Stimulated activated memory B cell treated with anti-CD40 and anti-IgM and Interleukin-4, amounts not matched to agents 10 μg/mL and 1 μg/mL and 100 μg/mL, for 72 hours (primary cell): Measurements from ENCODE around the gene CNTFR.
"Not testable (repeated sequence)": the region's sequence is repeated elsewhere in the genome, so short reads cannot be mapped to it uniquely, and the experiment has no call there.

ENCODE experiments used
- ATAC-seq: fragments of 150-1000 bp; cut with Tn5 transposase; 2 replicates; pipeline ENCODE4 v1.10.0; 2021
- H3K27ac Mint-ChIP-seq: one replicate; pipeline ENCODE4 v1.8.0; 2022; ENCODE audit warnings: mild to moderate bottlenecking, mixed read lengths
- H3K27me3 Mint-ChIP-seq: one replicate; pipeline ENCODE4 v1.8.0; 2022; ENCODE audit warnings: mixed read lengths
- H3K36me3 Mint-ChIP-seq: one replicate; pipeline ENCODE4 v1.8.0; 2022; ENCODE audit warnings: mixed read lengths
- H3K4me1 Mint-ChIP-seq: one replicate; pipeline ENCODE4 v1.8.0; 2022; ENCODE audit warnings: mixed read lengths
- H3K4me3 Mint-ChIP-seq: one replicate; pipeline ENCODE4 v1.8.0; 2022; ENCODE audit warnings: mild to moderate bottlenecking, moderate library complexity, mixed read lengths
- H3K9me3 Mint-ChIP-seq: one replicate; pipeline ENCODE4 v1.8.0; 2022; ENCODE audit warnings: mixed read lengths

CNTFR gene

GRCh38 chr9:34550681-34551270 is 38.7 kb downstream of the CNTFR start:
- ATAC-seq, result no peak
- H3K27me3 Mint-ChIP-seq, result peaks cover 71% of the 10 kb centered on the region

GRCh38 chr9:34550016-34550680 is 39.4 kb downstream of the CNTFR start:
- Mint-ChIP-seq H3K4me1 (no peaks in the 10 kb centered on the region), H3K27ac (no peak overlapping the region), H3K9me3 (no peaks in the 10 kb centered on the region), H3K4me3 (no peak overlapping the region), H3K27me3 (peaks cover 70% of the 10 kb centered on the region), H3K36me3 (no peaks in the 10 kb centered on the region)
- no peak for ATAC-seq

More at GRCh38 chr9:34550681-34551270, 38.7 kb downstream of the CNTFR start:
- H3K36me3 Mint-ChIP-seq, result no peaks in the 10 kb centered on the region
- no peak overlapping the region for H3K4me3 Mint-ChIP-seq
- no peaks in the 10 kb centered on the region for H3K4me1 Mint-ChIP-seq
- H3K27ac Mint-ChIP-seq, result no peak overlapping the region
- no peaks in the 10 kb centered on the region for H3K9me3 Mint-ChIP-seq

GRCh38 chr9:34549407-34549732 is 40.2 kb downstream of the CNTFR start:
- H3K27ac Mint-ChIP-seq, result no peak overlapping the region

DNA sequence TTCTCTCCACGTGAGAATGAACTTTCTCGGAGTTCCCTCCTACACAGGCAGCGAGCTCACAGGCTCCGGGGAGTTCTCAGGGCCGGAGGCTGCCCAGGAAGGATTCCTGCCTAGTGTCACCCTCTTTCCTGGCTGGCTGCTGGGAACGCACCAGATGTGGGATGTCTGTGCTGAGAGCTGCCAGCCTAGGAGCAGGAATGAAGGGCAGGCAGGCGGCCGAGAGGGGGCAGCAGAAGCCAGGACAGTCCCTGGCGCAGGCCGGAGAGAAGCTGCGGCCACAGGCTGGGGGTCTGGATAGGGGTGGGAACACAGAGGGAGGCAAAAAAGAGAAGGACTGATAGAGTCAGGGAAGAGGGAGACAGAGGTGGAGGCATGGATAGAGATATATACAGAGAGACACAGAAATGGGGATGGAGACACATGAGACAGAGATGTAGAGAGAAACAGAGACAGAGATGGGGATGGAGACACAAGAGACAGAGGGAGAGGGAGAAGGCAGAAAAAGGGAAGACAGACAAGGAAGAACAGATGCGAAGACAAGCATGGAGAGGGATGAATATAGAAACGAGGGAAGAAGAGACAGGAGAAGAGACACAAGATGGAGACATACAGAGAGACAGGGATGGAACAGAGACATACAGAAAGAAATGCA is 41.4 kb downstream of the CNTFR start:
- Mint-ChIP-seq H3K27ac (no peak overlapping the region), H3K27me3 (peaks cover 60% of the 10 kb centered on the region), H3K4me3 (no peak overlapping the region), H3K4me1 (no peaks in the 10 kb centered on the region), H3K36me3 (no peaks in the 10 kb centered on the region), H3K9me3 (no peaks in the 10 kb centered on the region)
- peak; percentile 41 for ATAC-seq

More at GRCh38 chr9:34549407-34549732, 40.2 kb downstream of the CNTFR start:
- Mint-ChIP-seq H3K9me3 (no peaks in the 10 kb centered on the region), H3K4me1 (no peaks in the 10 kb centered on the region), H3K4me3 (no peak overlapping the region), H3K36me3 (no peaks in the 10 kb centered on the region), H3K27me3 (peaks cover 63% of the 10 kb centered on the region)
- ATAC-seq, result no peak

- Mint-ChIP-seq H3K4me3 (no peak overlapping the region), H3K27me3 (peaks cover 50% of the 10 kb centered on the region), H3K36me3 (no peaks in the 10 kb centered on the region), H3K27ac (no peak overlapping the region), H3K4me1 (no peaks in the 10 kb centered on the region), H3K9me3 (no peaks in the 10 kb centered on the region)
- ATAC-seq, result peak; percentile 40
Measured at GRCh38 chr9:34546834-34547827, 42.4 kb downstream of the CNTFR start.

DNA sequence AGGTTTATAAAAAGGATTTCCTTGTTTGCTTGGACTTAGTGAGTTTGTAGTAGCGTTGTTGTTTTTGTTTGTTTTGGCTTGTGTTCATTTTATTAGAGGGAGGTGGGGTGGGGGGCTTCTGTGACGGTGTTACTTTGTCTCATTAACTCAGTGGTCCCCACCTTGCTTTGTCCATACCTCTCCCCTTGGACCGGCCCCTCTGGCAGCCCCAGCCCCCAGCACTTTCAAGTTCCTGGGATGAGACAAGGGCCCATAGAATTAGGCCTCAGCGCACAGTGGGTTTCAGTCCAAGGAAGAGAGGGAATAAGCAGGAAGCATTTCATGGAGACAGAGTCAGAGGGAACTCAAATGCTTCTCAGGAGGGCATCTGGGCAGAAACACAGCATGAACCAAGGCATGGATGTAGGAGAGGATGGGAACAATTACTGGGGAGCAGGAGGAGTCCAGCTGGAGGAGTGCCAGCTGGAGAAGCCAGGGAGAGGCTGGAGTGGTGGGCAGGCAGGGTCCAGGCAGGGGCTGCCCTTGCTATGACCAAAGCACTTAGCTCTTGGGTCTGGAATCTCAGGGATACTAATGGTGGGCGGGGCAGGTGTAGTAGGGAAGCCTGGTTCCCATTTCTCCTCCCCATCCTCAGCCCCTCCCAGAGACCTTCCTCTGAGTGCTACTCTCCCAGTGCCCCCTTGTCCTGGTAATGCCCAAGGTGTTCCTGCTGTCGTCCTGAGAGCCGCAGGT is 43.3 kb downstream of the CNTFR start:
- peaks cover 44% of the 10 kb centered on the region for H3K27me3 Mint-ChIP-seq
- H3K4me3 Mint-ChIP-seq, result no peak overlapping the region
- ATAC-seq, result no peak
- H3K9me3 Mint-ChIP-seq, result no peaks in the 10 kb centered on the region
- H3K27ac Mint-ChIP-seq, result no peak overlapping the region
- no peaks in the 10 kb centered on the region for H3K4me1 Mint-ChIP-seq
- no peaks in the 10 kb centered on the region for H3K36me3 Mint-ChIP-seq

GRCh38 chr9:34545497-34545896 is 44.0 kb downstream of the CNTFR start:
- Mint-ChIP-seq H3K9me3 (no peaks in the 10 kb centered on the region), H3K4me1 (no peaks in the 10 kb centered on the region), H3K27ac (no peak overlapping the region), H3K27me3 (peaks cover 44% of the 10 kb centered on the region), H3K4me3 (no peak overlapping the region), H3K36me3 (no peaks in the 10 kb centered on the region)
- no peak for ATAC-seq

DNA sequence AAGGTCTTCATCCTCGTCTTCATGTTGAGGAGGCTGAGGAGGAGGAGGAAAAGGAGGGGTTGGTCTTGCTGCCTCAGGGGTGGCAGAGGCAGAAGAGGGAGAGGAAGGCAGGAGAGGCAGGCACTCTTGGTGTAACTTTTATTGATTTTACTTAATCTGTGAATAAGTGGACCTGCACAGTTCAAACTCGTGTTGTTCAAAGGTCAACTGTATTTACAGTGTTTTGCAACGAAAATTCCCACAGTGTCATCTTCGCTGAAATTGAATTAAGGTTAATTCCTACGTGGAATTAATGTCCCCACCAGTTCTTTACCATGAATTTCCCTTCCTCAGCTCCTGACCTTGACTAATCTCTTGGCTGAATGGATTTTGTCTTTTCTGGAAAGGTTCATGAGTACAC is 45.5 kb downstream of the CNTFR start:
- H3K27ac Mint-ChIP-seq, result no peak overlapping the region
- no peaks in the 10 kb centered on the region for H3K4me1 Mint-ChIP-seq
- no peaks in the 10 kb centered on the region for H3K36me3 Mint-ChIP-seq
- H3K4me3 Mint-ChIP-seq, result no peak overlapping the region
- no peaks in the 10 kb centered on the region for H3K9me3 Mint-ChIP-seq
- ATAC-seq, result no peak
- peaks cover 47% of the 10 kb centered on the region for H3K27me3 Mint-ChIP-seq

DNA sequence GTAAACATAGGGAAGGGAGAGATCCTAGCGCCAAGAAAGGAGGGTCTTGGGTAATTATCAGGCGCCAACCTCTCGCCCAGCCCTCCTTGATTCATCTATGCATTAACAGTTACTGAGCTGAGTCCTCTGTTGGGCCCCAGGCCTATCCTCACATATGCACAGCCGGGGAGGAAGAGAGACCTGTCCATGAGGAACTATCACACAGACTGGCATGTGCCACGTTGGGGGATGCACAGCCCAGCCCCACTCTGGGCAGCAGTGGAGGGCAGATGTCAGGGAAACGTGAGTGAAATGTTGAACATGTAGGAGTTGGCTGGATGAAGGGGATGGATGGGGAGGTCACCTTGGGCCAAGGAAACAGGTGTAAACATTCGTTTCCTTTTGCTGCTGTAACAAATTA is 48.0 kb downstream of the CNTFR start:
- no peaks in the 10 kb centered on the region for H3K9me3 Mint-ChIP-seq
- H3K27me3 Mint-ChIP-seq, result peaks cover 35% of the 10 kb centered on the region
- H3K4me1 Mint-ChIP-seq, result no peaks in the 10 kb centered on the region
- H3K36me3 Mint-ChIP-seq, result no peaks in the 10 kb centered on the region
- ATAC-seq, result no peak
- no peak overlapping the region for H3K27ac Mint-ChIP-seq
- no peak overlapping the region for H3K4me3 Mint-ChIP-seq

DNA sequence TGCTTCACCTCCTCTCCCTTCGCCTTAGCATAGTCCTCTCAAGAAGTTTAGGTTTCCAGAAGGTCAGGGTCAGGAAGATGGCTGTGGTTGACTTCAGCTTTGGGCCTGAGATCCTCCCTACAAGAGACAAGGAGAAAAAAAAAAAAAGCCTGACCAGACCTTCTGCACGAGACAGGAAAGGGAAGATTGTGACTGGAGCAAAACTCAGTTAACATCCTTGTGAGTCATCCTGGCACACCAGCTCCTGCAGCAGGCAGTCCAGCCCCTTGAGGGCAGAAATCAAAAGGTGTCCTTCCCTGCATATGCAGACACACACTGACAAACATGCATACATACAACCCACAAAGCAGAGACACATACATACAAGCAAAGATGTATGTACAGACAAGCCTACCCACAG is 48.7 kb downstream of the CNTFR start:
- H3K4me3 Mint-ChIP-seq, result no peak overlapping the region

DNA sequence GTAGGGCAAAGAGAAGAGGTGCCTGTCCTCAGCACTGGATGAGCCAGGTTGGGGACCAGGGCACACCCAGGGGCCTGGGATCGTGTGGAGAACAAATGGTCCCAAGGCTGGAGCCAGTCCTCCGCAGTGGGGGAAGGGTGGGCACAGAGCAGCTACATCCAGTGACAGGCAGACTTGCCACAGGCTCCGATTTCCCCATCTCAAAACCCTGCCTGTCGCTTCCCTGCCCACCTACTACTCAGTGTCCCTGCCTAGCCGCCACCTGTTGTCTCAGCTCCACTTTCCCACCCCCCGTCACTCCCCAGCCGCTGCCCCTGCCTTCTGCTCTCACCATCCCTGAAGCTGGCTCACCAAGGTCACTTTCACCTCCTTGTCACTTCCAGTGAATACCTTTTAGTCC is 52.8 kb downstream of the CNTFR start:
- Mint-ChIP-seq H3K27ac (no peak overlapping the region), H3K27me3 (peaks cover 61% of the 10 kb centered on the region)

More for the DNA sequence above, 48.7 kb downstream of the CNTFR start:
- Mint-ChIP-seq H3K27me3 (peaks cover 35% of the 10 kb centered on the region), H3K36me3 (no peaks in the 10 kb centered on the region), H3K27ac (no peak overlapping the region), H3K4me1 (no peaks in the 10 kb centered on the region), H3K9me3 (no peaks in the 10 kb centered on the region)
- ATAC-seq, result no peak

DNA sequence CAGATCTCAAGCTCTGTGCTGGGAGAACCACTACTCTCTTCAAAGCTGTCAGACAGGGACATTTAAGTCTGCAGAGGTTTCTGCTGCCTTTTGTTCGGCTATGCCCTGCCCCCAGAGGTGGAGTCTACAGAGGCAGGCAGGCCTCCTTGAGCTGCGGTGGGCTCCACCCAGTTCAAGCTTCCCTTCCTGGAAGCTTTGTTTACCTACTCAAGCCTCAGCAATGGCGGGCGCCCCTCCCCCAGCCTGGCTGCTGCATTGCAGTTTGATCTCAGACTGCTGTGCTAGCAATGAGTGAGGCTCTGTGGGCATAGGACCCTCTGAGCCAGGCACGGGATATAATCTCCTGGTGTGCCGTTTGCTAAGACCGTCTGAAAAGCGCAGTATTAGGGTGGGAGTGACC is 57.5 kb downstream of the CNTFR start:
- H3K4me3 Mint-ChIP-seq, ATAC-seq, H3K4me1 Mint-ChIP-seq, H3K27ac Mint-ChIP-seq, H3K36me3 Mint-ChIP-seq, H3K9me3 Mint-ChIP-seq: not testable (repeated sequence)
- peaks cover 74% of the 10 kb centered on the region for H3K27me3 Mint-ChIP-seq

More for the DNA sequence above, 52.8 kb downstream of the CNTFR start:
- Mint-ChIP-seq H3K36me3 (no peaks in the 10 kb centered on the region), H3K4me1 (no peaks in the 10 kb centered on the region), H3K4me3 (no peak overlapping the region), H3K9me3 (no peaks in the 10 kb centered on the region)
- no peak for ATAC-seq

GRCh38 chr9:34526026-34526425 is 63.5 kb downstream of the CNTFR start:
- Mint-ChIP-seq H3K4me3 (no peak overlapping the region), H3K27me3 (peaks cover 51% of the 10 kb centered on the region), H3K36me3 (no peaks in the 10 kb centered on the region), H3K27ac (no peak overlapping the region), H3K9me3 (peaks cover 2% of the 10 kb centered on the region), H3K4me1 (peaks cover 7% of the 10 kb centered on the region)
- no peak for ATAC-seq

DNA sequence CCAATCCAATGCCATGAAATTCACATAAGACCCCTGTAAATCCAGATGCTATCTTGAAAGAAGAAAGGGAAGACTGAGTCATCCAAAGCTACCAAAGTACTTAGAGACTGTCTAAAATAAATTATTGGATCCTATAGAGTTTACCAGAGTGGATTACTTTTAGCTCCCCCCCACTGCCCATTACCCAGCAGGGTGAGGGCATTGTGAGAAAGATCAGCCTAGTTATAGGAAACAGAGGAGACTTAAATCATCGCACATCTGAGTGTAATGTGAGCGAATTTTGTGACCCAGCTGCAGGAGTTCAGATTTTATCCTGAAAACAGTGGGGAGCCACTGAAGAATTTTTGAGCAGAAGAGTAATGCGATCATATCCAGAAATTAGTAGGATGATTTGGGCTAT is 65.2 kb downstream of the CNTFR start:
- Mint-ChIP-seq H3K27me3 (peaks cover 35% of the 10 kb centered on the region), H3K4me1 (peaks cover 7% of the 10 kb centered on the region), H3K4me3 (no peak overlapping the region), H3K27ac (no peak overlapping the region), H3K36me3 (no peaks in the 10 kb centered on the region), H3K9me3 (peaks cover 2% of the 10 kb centered on the region)
- ATAC-seq, result no peak
